ELR (cell line): ENCODE measurements around the gene GAL3ST3.
"Not testable (repeated sequence)": the region's sequence is repeated elsewhere in the genome, so short reads cannot be mapped to it uniquely, and the experiment has no call there.

Experiments used
- DNase-seq: peaks from one replicate; pipeline ENCODE4 v3.0.0-alpha.2; 2015; ENCODE audit warnings: low read depth

Gene GAL3ST3

GRCh38 chr11:66044757-66045156 lies 4.2 kb downstream of the GAL3ST3 start:
- DNase-seq = peak; percentile 48

GRCh38 chr11:66042996-66043906 lies 5.7 kb downstream of the GAL3ST3 start:
- DNase-seq = no peak

DNA sequence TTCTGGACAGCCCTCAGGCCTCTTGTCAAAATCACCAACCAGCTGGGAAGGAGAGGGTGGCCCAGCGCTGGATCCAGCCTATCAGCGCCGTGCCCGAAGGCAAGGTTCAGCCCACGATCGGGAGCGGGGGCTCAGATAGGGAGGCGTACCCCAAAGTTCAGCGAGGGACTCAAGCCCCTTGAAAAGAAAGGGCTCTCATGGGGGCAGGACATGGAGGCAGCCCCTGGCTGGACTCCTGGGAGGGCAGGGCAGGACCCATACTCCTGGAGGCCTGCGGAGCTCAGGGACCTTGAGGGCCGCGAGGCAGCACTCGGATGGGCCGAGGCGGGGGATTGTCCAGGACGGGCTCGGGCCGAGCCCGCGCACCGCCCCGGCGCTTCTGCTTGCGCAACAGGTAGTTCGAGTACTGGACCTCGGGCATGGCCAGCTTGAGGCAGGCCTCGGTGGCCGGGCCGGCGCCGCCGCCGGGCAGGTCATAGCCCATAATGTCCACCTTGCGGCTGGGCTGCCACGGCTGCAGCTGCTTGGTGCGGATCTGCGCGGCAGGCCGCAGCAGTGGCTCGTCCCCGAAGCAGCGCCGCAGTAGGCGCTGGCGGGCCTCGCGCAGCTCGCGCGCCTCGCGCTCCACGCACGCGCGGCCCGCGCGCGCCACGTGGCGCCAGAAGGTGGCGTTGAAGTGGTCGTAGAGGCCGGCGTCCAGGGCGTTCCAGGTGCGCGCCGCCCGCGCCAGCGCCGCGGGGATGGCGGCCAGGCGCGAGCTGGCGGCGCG lies 6.5 kb downstream of the GAL3ST3 start:
- no peak for DNase-seq

- no peak for DNase-seq
Observed at GRCh38 chr11:66039765-66040164, 9.2 kb downstream of the GAL3ST3 start.

- no peak for DNase-seq
Observed at GRCh38 chr11:66037327-66037726, 11.6 kb downstream of the GAL3ST3 start.

DNA sequence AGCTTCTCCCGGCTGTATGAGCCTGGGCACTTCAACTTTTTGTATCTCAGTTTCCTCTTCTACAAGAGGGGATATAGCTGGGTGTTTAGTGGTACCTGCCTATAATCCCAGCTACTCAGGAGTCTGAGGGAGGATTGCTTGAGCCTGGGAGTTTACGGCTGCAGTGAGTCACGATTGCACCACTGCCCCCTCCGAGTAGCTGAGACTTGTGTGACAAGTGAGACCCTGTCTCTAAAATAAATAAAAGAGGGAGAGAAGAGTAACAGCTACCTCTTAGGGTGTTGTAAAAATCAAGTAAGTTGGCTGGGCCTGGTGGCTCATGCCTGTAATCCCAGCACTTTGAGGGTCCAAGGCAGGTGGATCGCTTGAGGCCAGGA lies 12.6 kb downstream of the GAL3ST3 start:
- DNase-seq = no peak

DNA sequence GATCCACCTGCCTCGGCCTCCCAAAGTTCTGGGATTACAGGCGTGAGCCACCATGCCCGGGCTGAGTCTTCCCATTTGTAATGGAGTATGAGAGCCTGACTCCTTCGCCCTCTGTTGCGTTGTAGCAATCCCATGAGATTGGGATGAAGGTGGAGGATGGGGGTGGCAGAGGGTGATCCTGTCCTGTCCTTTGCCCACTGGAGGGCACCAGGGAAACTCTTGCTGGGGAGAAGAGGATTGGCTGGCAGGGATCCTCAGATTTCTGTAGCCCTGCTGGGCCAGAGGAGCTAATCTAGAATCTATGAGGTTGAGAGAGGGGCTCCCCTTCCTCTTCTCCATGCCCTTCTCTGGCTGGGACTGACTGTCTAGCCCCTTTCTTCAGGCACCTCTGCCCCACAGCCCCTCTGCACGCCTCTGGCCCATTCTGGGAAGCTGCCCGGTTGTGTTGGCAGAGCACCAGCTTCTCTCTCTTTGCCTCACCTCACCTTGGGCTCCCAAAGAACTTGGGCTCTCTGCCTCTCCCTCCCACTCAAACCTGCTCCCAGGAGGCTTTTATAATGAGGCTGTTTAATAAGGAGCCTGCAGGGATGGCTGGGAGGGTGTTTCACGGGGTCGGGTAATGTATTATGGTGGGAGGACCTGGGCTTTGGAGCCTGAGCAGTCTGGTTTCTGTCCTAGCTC lies 13.2 kb downstream of the GAL3ST3 start:
- no peak for DNase-seq

- DNase-seq = no peak
Observed at GRCh38 chr11:66032957-66033735, 15.8 kb downstream of the GAL3ST3 start.

DNA sequence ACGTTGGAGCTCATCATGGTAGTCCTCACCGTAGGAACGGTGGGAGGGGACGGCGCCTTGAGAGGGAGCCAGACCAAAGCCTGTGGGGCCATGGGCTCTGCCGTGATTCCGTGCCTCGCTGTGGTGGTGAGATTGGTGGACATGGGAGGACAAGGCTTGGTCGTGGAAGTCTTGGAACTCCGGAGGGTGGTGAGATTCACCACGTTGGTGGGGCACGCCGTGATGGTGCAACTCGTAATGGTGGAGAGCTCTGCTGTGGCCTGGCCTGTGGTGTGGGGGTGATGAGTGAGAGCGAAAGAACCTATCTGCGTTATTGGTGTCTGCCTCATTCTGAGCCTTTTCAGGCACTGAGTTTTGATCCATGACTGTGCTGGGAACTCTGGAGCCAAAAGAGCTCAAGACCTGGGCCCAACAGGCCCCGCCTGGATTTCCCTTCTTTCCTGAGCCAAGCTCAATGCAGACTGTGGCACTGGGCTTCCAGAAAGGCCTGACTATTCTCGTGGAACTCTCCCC lies 22.9 kb downstream of the GAL3ST3 start, which contains the start of gene CATSPER1:
Gene CATSPER1, minus strand, starts transcription at position 463 of the 513 bp plus-strand sequence. Its CDS starts 100 bp downstream, at position 363.
- DNase-seq = no peak

- not testable (repeated sequence) for DNase-seq
Observed at GRCh38 chr11:66023186-66023440, 25.8 kb downstream of the GAL3ST3 start.

- peak; percentile 75 for DNase-seq
Observed at GRCh38 chr11:66022401-66023185, 26.4 kb downstream of the GAL3ST3 start.

- peak; percentile 88 for DNase-seq
Observed at GRCh38 chr11:66020618-66021357, 28.2 kb downstream of the GAL3ST3 start.

- DNase-seq = no peak
Observed at GRCh38 chr11:66020212-66020611, 28.7 kb downstream of the GAL3ST3 start.

DNA sequence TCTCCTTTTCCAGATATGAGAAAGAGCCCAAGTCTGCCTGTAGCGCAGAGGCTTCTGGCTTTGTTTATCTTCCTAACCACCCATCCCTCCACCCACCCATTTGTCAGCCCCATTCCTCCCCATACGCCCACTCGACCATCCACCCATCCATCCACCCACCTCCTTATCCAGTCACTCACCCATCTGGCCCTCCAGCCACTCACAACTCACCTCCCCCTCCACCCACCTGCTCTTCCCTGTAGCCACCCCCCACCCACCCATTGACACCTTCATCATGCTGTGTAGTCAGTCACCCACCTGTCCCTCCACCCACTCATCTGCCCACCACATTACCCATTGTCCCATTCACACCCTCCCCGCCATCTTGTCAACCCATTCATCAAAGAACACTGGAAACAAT lies 31.6 kb downstream of the GAL3ST3 start:
- DNase-seq = no peak

DNA sequence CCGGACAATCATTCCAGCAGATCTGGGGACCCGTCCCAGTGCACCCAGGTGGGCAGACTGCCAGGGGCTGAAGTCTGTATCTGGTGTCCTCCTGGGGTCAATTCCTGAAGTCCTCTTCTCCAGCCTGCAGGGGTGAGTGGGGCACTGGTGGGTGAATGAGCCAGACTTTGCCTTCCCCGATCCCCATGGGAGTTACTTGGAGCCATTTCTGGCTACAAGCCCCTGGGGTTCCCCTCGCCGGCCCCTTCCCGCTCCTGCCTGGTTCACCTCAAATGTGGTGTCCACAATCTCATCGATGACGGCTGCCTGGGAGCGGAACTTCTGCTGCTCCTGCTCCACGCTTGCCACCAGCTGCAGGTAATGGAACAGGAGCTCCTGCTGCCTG lies 32.2 kb downstream of the GAL3ST3 start:
- no peak for DNase-seq

DNA sequence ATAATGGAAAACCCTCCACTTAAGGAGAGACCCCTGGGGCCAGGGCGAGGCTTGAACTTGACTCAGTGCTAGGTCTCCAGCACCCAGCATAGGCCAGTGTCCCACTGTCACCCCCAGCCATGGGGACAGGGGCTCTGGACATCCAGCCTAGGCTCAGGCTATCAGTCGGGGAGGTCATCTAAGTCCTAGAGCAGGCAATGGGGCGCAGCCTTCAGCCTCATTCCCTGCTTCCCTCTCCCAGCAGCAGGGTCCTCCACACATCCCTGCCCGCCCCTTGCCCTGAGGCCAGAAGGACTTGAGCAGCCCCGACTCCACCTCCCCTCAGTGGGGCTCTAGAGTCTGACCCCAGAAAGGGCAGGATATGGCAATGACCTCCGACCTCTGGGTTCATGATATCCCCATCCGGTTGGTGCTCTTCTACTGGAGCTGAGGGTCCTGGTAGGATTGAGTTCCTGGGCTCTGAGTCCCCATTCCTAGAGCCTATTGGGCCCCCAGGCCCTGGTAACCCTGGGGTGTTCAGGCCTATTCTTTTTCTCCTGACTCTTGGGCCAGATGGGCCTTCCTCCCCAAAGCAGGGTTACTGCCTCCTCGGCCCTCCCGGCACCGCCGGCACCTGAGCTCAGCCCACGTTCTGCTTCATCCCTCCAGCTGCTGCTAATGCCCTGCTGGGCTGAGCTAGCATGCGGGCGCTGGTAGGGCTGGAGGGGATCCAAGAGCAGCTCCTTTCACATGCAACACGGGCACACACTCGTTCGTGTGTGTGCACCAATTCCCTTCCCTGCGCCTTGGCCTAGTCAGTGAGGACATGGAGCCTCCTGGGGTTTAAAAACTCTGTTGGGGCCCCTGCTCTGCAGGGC lies 32.8 kb downstream of the GAL3ST3 start:
- no peak for DNase-seq

GRCh38 chr11:66015454-66015881 lies 33.5 kb downstream of the GAL3ST3 start:
- DNase-seq = peak; percentile 52

DNA sequence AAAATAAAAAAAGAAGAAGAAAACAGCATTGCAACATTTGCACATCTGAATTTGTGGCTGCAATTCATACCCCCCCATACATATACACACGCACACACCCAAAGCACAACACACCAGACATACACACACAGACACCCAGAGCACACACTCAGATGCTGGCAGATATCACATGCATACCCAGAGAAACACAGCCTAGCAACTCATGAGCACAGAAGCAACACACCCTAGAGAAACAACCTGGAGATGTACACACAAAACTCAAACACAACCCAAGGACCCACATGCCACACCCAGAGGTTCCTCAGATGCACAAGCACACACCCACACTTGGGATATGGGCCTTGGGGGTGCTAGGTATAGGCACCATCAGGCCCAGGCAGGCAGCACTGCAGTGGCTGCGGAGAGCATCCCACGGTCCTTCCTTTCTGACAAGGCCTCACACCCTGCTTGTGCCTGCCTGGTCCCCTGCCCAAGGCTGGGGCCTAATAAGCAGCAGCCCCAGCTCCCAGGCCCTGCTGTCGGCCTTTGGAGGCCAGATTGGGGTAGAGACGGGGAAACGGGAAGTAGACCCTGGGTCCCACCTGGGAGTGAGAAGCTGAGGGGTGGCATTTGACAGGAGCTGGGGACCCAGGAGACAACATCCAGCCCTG lies 34.0 kb downstream of the GAL3ST3 start:
- no peak for DNase-seq

DNA sequence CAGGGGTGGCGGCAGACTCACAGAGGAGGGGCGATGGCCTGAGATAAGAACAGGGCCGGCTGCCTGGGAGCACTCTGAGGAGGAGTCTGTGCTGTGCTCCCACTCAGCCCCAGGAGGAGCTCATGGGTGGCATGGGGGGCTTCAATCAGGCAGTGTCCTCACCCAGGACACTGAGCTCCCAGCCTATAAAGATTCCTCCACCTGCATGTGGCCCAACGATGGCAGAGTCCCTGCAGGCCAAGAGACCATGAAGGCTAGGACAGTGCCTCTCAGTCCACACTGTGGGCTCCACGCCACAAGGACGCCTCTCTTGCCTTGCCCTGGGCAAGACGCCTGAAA lies 35.2 kb downstream of the GAL3ST3 start:
- no peak for DNase-seq
